ENCODE measurements around the gene RBL2.
A peak's percentile ranks its signal among the peaks of the same experiment; 100 is the strongest.

DNA sequence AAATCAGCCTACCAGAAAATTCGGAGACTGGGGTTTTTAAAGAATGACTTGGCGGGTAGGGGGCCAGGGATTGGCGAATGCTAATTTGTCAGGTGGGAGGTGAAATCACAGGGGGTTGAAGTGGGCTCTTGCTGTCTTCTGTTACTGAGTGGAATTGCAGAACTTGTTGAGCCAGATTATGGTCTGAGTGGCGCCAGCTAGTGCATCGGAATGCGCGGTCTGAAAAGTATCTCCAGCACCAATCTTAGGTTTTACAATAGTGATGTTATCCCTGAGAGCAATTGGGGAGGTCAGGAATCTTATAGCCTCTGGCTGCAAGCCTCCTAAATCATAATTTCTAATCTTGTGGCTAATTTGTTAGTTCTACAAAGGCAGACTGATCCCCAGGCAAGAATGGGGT, 762 bp upstream of the RBL2 start:
- TF ChIP-seq, protein P1, sequence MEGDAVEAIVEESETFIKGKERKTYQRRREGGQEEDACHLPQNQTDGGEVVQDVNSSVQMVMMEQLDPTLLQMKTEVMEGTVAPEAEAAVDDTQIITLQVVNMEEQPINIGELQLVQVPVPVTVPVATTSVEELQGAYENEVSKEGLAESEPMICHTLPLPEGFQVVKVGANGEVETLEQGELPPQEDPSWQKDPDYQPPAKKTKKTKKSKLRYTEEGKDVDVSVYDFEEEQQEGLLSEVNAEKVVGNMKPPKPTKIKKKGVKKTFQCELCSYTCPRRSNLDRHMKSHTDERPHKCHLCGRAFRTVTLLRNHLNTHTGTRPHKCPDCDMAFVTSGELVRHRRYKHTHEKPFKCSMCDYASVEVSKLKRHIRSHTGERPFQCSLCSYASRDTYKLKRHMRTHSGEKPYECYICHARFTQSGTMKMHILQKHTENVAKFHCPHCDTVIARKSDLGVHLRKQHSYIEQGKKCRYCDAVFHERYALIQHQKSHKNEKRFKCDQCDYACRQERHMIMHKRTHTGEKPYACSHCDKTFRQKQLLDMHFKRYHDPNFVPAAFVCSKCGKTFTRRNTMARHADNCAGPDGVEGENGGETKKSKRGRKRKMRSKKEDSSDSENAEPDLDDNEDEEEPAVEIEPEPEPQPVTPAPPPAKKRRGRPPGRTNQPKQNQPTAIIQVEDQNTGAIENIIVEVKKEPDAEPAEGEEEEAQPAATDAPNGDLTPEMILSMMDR (IDR thresholded peaks at IDR 0.05), result no peak
- TF ChIP-seq POLR2AphosphoS5 (IDR thresholded peaks at IDR 0.05) (peak in 1 of 2 donors; percentile 27), POLR2A (IDR thresholded peaks at IDR 0.05) (peak in 1 of 4 donors; percentile 30)

Data from upper lobe of left lung (tissue), 4 donors.